ENCODE data around the gene RARRES2. TPM values are rescaled to one million over a fixed set of nuclear protein-coding genes. Genes with fewer than 3 reads are reported as not detected.
"Not testable (repeated sequence)": the region's sequence is repeated elsewhere in the genome, so short reads cannot be mapped to it uniquely, and the experiment has no call there.

Gene RARRES2
- total and polyA plus RNA-seq, 2 donors, result 6.5 to 21.9 TPM

GRCh38 chr7:150322833-150323681 is 18.4 kb downstream of the RARRES2 start, which contains the start of the genes ACTR3C and LRRC61:
ACTR3C (minus strand) TSS chr7:150323545; CDS start chr7:150295296, 28,249 bp downstream.
LRRC61 (plus strand) TSS chr7:150323355; CDS start chr7:150336862, 13,507 bp downstream.
- Histone ChIP-seq H3K4me3 (ENCODE audit: low read length in 2 of 2) (peak within 1 kb of the TSS; percentile 71 to 87), H3K4me1 (ENCODE audit: control insufficient read depth in 2 of 2, insufficient read depth in 2 of 2, low read length in 2 of 2) (peaks cover 13 to 31% of the 10 kb centered on the region in 2 donors), H3K27me3 (ENCODE audit: control insufficient read depth in 2 of 2, insufficient read depth in 1 of 2, low read length in 1 of 2) (no peaks in the 10 kb centered on the region), H3K27ac (ENCODE audit: low read depth in 1 of 2, low read length in 1 of 2) (peak within 1 kb of the TSS; percentile 67 to 88), H3K9me3 (ENCODE audit: control insufficient read depth in 2 of 2, insufficient read depth in 1 of 2, low read length in 1 of 2) (no peaks in the 10 kb centered on the region), H3K36me3 (ENCODE audit: control insufficient read depth in 2 of 2, insufficient read depth in 2 of 2, low read length in 1 of 2) (peaks cover 28 to 31% of the 10 kb centered on the region in 2 donors)
- 4% methylated on average over 82 of the region's 82 CpGs for WGBS
- DNase-seq (ENCODE audit: low read depth in 6 of 9, low spot score in 9 of 9), result peak in 7 of 9 donors; percentile 68 to 88 (median 80)

- DNase-seq (ENCODE audit: low read depth in 6 of 9, low spot score in 9 of 9), result peak in 3 of 9 donors; percentile 29 to 53 (median 35)
- WGBS, result 58% methylated on average over 4 of the region's 4 CpGs
- no peaks in the 10 kb centered on the region for H3K27me3 ChIP-seq (ENCODE audit: control insufficient read depth in 2 of 2, insufficient read depth in 1 of 2, low read length in 1 of 2)
- H3K9me3 ChIP-seq (ENCODE audit: control insufficient read depth in 2 of 2, insufficient read depth in 1 of 2, low read length in 1 of 2), result no peaks in the 10 kb centered on the region
- peaks cover 20 to 23% of the 10 kb centered on the region in 2 donors for H3K36me3 ChIP-seq (ENCODE audit: control insufficient read depth in 2 of 2, insufficient read depth in 2 of 2, low read length in 1 of 2)
- peak overlapping the region; percentile 67 to 88 for H3K27ac ChIP-seq (ENCODE audit: low read depth in 1 of 2, low read length in 1 of 2)
- H3K4me1 ChIP-seq (ENCODE audit: control insufficient read depth in 2 of 2, insufficient read depth in 2 of 2, low read length in 2 of 2), result peaks cover 13 to 31% of the 10 kb centered on the region in 2 donors
- H3K4me3 ChIP-seq (ENCODE audit: low read length in 2 of 2), result peak overlapping the region; percentile 71 to 87
Measured at GRCh38 chr7:150322114-150322832, 19.2 kb downstream of the RARRES2 start.

DNA sequence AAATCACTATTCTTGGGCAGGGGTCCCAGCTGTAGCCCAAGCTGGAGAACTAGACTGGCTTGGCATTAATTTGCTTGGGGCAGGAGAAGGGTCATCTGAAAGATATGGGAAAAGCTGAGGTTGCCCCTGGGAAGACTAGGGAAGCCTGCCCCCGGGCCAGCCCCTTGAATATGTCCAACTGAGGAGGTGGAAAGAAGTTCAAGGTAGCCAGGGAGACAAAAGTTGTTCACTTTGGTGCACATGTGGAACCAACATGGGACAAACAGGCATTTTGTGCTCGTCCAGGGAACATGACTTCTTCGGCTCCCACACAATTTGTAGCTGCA is 19.7 kb downstream of the RARRES2 start:
- Histone ChIP-seq H3K27ac (ENCODE audit: low read depth in 1 of 2, low read length in 1 of 2) (peak overlapping the region; percentile 25 to 34), H3K27me3 (ENCODE audit: control insufficient read depth in 2 of 2, insufficient read depth in 1 of 2, low read length in 1 of 2) (no peaks in the 10 kb centered on the region), H3K4me1 (ENCODE audit: control insufficient read depth in 2 of 2, insufficient read depth in 2 of 2, low read length in 2 of 2) (peaks cover 13 to 31% of the 10 kb centered on the region in 2 donors), H3K9me3 (ENCODE audit: control insufficient read depth in 2 of 2, insufficient read depth in 1 of 2, low read length in 1 of 2) (no peaks in the 10 kb centered on the region), H3K4me3 (ENCODE audit: low read length in 2 of 2) (no peak overlapping the region), H3K36me3 (ENCODE audit: control insufficient read depth in 2 of 2, insufficient read depth in 2 of 2, low read length in 1 of 2) (peaks cover 17 to 18% of the 10 kb centered on the region in 2 donors)
- over 99% methylated on average over 3 of the region's 3 CpGs for WGBS
- no peak for DNase-seq (ENCODE audit: low read depth in 6 of 9, low spot score in 9 of 9)

DNA sequence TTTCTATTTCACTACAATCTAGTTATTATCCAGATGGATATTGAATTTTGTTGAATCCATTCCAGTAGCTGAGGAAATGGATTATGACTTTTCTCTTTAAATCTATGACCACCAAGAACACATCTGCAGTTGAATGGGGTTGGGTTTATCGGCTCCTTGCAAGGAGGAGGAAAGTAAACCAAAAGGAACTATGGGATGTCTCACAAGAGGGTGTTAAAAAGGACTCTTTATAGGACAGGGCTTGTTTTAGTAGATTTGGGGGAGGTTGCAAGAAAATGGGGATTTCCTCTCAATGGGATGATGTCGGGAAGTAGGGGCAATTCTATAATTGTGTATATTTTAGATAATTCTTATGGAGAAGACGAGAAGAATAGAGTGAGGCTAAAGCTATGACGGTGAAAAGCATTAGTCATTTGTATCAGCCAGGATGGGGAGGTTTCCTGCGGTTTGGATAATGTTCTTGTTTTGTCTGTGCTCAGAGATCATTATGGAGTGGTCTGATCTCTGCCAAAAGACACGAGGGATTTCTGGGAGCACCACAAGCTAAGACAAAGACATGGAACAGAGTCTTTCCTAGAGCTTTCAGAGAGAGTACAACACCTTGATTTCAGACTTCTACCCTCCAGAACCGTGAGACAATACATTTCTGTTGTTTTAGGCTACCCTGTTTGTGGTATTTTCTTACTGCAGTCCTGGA is 23.5 kb downstream of the RARRES2 start:
- no peak overlapping the region for H3K27ac ChIP-seq (ENCODE audit: low read depth in 1 of 2, low read length in 1 of 2)
- WGBS, result 93% methylated on average over 7 of the region's 7 CpGs
- peaks cover 6 to 12% of the 10 kb centered on the region in 2 donors for H3K4me1 ChIP-seq (ENCODE audit: control insufficient read depth in 2 of 2, insufficient read depth in 2 of 2, low read length in 2 of 2)
- no peaks in the 10 kb centered on the region for H3K9me3 ChIP-seq (ENCODE audit: control insufficient read depth in 2 of 2, insufficient read depth in 1 of 2, low read length in 1 of 2)
- no peaks in the 10 kb centered on the region for H3K36me3 ChIP-seq (ENCODE audit: control insufficient read depth in 2 of 2, insufficient read depth in 2 of 2, low read length in 1 of 2)
- no peak overlapping the region for H3K4me3 ChIP-seq (ENCODE audit: low read length in 2 of 2)
- no peak for DNase-seq (ENCODE audit: low read depth in 6 of 9, low spot score in 9 of 9)
- H3K27me3 ChIP-seq (ENCODE audit: control insufficient read depth in 2 of 2, insufficient read depth in 1 of 2, low read length in 1 of 2), result no peaks in the 10 kb centered on the region

DNA sequence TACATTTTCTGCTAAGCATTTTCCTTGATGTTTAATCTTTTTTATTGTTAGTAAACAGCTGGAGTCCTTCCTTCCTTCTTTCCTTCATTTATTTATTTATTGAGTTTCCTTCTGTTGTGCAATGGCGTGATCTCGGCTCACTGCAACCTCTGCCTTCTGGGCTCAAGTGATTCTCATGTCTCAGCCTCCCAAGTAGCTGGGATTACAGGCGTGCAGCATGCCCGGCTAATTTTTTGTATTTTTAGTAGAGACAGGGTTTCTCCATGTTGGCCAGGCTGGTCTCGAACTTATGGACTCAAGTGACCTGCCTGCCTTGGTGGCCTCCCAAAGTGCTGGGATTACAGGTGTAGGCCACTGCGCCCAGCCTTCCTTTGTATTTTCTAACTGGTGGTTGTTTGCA is 24.4 kb downstream of the RARRES2 start:
- not testable (repeated sequence) for H3K27me3 ChIP-seq (ENCODE audit: control insufficient read depth in 2 of 2, insufficient read depth in 1 of 2, low read length in 1 of 2); H3K4me3 ChIP-seq (ENCODE audit: low read length in 2 of 2); H3K36me3 ChIP-seq (ENCODE audit: control insufficient read depth in 2 of 2, insufficient read depth in 2 of 2, low read length in 1 of 2); H3K27ac ChIP-seq (ENCODE audit: low read depth in 1 of 2, low read length in 1 of 2); H3K9me3 ChIP-seq (ENCODE audit: control insufficient read depth in 2 of 2, insufficient read depth in 1 of 2, low read length in 1 of 2); DNase-seq (ENCODE audit: low read depth in 6 of 9, low spot score in 9 of 9); H3K4me1 ChIP-seq (ENCODE audit: control insufficient read depth in 2 of 2, insufficient read depth in 2 of 2, low read length in 2 of 2)
- 97% methylated on average over 6 of the region's 6 CpGs for WGBS

- 98% methylated on average over 5 of the region's 5 CpGs for WGBS
- Histone ChIP-seq H3K4me1 (ENCODE audit: control insufficient read depth in 2 of 2, insufficient read depth in 2 of 2, low read length in 2 of 2) (no peaks in the 10 kb centered on the region), H3K36me3 (ENCODE audit: control insufficient read depth in 2 of 2, insufficient read depth in 2 of 2, low read length in 1 of 2) (no peaks in the 10 kb centered on the region)
Measured at GRCh38 chr7:150314639-150315239, 26.7 kb downstream of the RARRES2 start.

DNA sequence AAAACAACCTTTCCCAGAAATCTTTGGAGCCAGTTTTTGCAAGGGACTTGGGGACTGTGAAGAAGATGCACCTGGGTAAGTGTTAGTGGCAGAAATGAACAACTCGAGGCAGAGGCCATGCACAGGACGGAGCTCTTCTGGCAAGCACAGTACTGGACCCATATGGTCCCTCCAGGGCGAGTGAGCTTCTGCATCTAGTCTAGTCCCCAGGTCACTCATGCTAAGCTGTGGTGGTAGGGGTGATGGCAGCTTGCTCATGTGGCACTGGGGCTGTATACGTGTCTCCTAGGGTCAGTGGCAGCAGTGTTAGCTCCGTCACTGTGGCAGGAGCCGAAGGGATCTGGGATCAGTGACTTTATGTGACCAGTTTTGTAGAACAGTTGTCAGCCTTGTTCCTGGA is 27.6 kb downstream of the RARRES2 start:
- H3K27me3 ChIP-seq (ENCODE audit: control insufficient read depth in 2 of 2, insufficient read depth in 1 of 2, low read length in 1 of 2), result no peaks in the 10 kb centered on the region

More at GRCh38 chr7:150314639-150315239, 26.7 kb downstream of the RARRES2 start:
- no peaks in the 10 kb centered on the region for H3K9me3 ChIP-seq (ENCODE audit: control insufficient read depth in 2 of 2, insufficient read depth in 1 of 2, low read length in 1 of 2)
- no peak overlapping the region for H3K27ac ChIP-seq (ENCODE audit: low read depth in 1 of 2, low read length in 1 of 2)
- DNase-seq (ENCODE audit: low read depth in 6 of 9, low spot score in 9 of 9), result no peak
- H3K27me3 ChIP-seq (ENCODE audit: control insufficient read depth in 2 of 2, insufficient read depth in 1 of 2, low read length in 1 of 2), result no peaks in the 10 kb centered on the region
- no peak overlapping the region for H3K4me3 ChIP-seq (ENCODE audit: low read length in 2 of 2)

DNA sequence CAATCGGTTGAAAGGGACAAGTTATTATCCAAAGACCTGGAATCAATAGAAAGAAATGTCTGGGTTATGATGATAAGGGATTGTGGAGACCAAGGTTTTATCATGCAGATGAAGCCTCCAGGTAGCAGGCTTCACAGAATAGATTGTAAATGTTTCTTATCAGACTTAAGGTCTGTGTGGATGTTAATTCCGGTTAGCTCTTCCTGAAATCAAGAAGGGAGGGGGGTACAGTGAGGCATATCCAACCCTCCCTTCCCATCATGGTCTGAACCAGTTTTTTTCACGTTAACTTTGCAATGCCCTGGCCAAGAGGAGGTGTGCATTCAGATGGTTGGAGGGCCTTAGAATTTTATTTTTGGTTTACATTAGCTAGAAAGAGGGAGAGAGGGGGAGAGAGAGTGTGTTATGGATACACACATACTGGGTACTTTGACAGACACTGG is 28.0 kb downstream of the RARRES2 start:
- H3K36me3 ChIP-seq (ENCODE audit: control insufficient read depth in 2 of 2, insufficient read depth in 2 of 2, low read length in 1 of 2), result no peaks in the 10 kb centered on the region
- no peak overlapping the region for H3K4me3 ChIP-seq (ENCODE audit: low read length in 2 of 2)
- 97% methylated on average over 3 of the region's 3 CpGs for WGBS
- no peaks in the 10 kb centered on the region for H3K4me1 ChIP-seq (ENCODE audit: control insufficient read depth in 2 of 2, insufficient read depth in 2 of 2, low read length in 2 of 2)
- no peak overlapping the region for H3K27ac ChIP-seq (ENCODE audit: low read depth in 1 of 2, low read length in 1 of 2)
- H3K9me3 ChIP-seq (ENCODE audit: control insufficient read depth in 2 of 2, insufficient read depth in 1 of 2, low read length in 1 of 2), result no peaks in the 10 kb centered on the region
- no peaks in the 10 kb centered on the region for H3K27me3 ChIP-seq (ENCODE audit: control insufficient read depth in 2 of 2, insufficient read depth in 1 of 2, low read length in 1 of 2)
- DNase-seq (ENCODE audit: low read depth in 6 of 9, low spot score in 9 of 9), result no peak

More for the DNA sequence above, 27.6 kb downstream of the RARRES2 start:
- Histone ChIP-seq H3K9me3 (ENCODE audit: control insufficient read depth in 2 of 2, insufficient read depth in 1 of 2, low read length in 1 of 2) (no peaks in the 10 kb centered on the region), H3K4me1 (ENCODE audit: control insufficient read depth in 2 of 2, insufficient read depth in 2 of 2, low read length in 2 of 2) (no peaks in the 10 kb centered on the region), H3K27ac (ENCODE audit: low read depth in 1 of 2, low read length in 1 of 2) (no peak overlapping the region), H3K36me3 (ENCODE audit: control insufficient read depth in 2 of 2, insufficient read depth in 2 of 2, low read length in 1 of 2) (no peaks in the 10 kb centered on the region), H3K4me3 (ENCODE audit: low read length in 2 of 2) (no peak overlapping the region)
- no peak for DNase-seq (ENCODE audit: low read depth in 6 of 9, low spot score in 9 of 9)
- WGBS, result 95% methylated on average over 6 of the region's 6 CpGs
